Panc1 (cell line): ENCODE data around the gene PDZD2. TPM values are rescaled to one million over a fixed set of nuclear protein-coding genes. Genes with fewer than 3 reads are reported as not detected.
"Not testable (repeated sequence)": the region's sequence is repeated elsewhere in the genome, so short reads cannot be mapped to it uniquely, and the experiment has no call there.

ENCODE experiments used
- ATAC-seq: fragments of 200-7000 bp; cut with Tn5 transposase; 2 replicates; pipeline ENCODE4 v1.9.1; 2020; ENCODE audit warnings: mild to moderate bottlenecking, moderate library complexity
- BruUV-seq: library from RNA; stranded (reverse); fragments of 400-500 nt; replicated peaks from 2 replicates; lab custom pipeline; 2021; lab: Mats Ljungman, UMichigan
- CTCF ChIA-PET: fragments of 300-600 bp; sonication (Branson Sonifier 250); formaldehyde crosslinking; loops from one replicate; lab custom pipeline; 2022; ENCODE audit warnings: antibody characterized with exemption; lab: Charles Lee
- POLR2A ChIA-PET: fragments of 300-600 bp; sonication (Branson Sonifier 250); formaldehyde crosslinking; loops from one replicate; lab custom pipeline; 2022; ENCODE audit warnings: antibody characterized with exemption; lab: Charles Lee
- DNase-seq: peaks from one replicate; pipeline ENCODE4 v3.0.0-alpha.2; 2010; ENCODE audit warnings: low read depth, low spot score
- H3K27ac ChIP-seq: 2 replicates; pipeline ENCODE4 v1.5.1; 2011; ENCODE audit warnings: mild to moderate bottlenecking, low read length, inconsistent platforms
- H3K27me3 ChIP-seq: fragments of 200-500 bp; sonication (Bioruptor generic); 2 replicates; pipeline ENCODE4 v1.6.0; 2014; ENCODE audit warnings: low read length, inconsistent platforms; ENCODE audit not compliant: control insufficient read depth, insufficient read depth
- H3K36me3 ChIP-seq: fragments of 200-500 bp; sonication (Bioruptor generic); 2 replicates; pipeline ENCODE4 v1.5.1; 2014; ENCODE audit warnings: inconsistent platforms, mild to moderate bottlenecking, low read length, moderate library complexity; ENCODE audit not compliant: control insufficient read depth, insufficient read depth
- H3K4me1 ChIP-seq: 2 replicates; pipeline ENCODE4 v1.5.1; 2011; ENCODE audit warnings: inconsistent platforms, mild to moderate bottlenecking, low read length, moderate library complexity; ENCODE audit not compliant: control insufficient read depth, insufficient read depth
- H3K4me3 ChIP-seq, 2 experiments: 2 replicates each; pipeline ENCODE4 v1.5.1; 2011 to 2012; ENCODE audit warnings: low read depth in 2 of 2, low read length in 2 of 2, mild to moderate bottlenecking in 2 of 2, inconsistent platforms in 1 of 2, moderate library complexity in 1 of 2
- H3K9me3 ChIP-seq: fragments of 200-500 bp; sonication (Bioruptor generic); 2 replicates; pipeline ENCODE4 v1.5.1; 2014; ENCODE audit warnings: low read depth, mild to moderate bottlenecking, inconsistent platforms, low read length, moderate library complexity; ENCODE audit not compliant: control insufficient read depth, insufficient read depth
- CTCF ChIP-seq: fragments of 450-650 bp; IDR thresholded peaks from 2 replicates; pipeline ENCODE4 v1.5.1; 2017; ENCODE audit warnings: mild to moderate bottlenecking
- POLR2AphosphoS5 ChIP-seq: IDR thresholded peaks from 2 replicates; pipeline ENCODE4 v1.6.1; 2012; ENCODE audit warnings: mild to moderate bottlenecking, low read depth, low read length, moderate library complexity
- REST ChIP-seq, 2 experiments: IDR thresholded peaks; 2 replicates each; pipeline ENCODE4 v1.6.1; 2011 to 2012; ENCODE audit warnings: low read depth in 2 of 2, control low read depth in 1 of 2, low read length in 1 of 2, mild to moderate bottlenecking in 1 of 2, moderate library complexity in 1 of 2; ENCODE audit not compliant: insufficient read depth in 1 of 2
- SIN3A ChIP-seq: IDR thresholded peaks from 2 replicates; pipeline ENCODE4 v1.6.1; 2012; ENCODE audit warnings: low read depth, mild to moderate bottlenecking, low read length, moderate library complexity, borderline replicate concordance; ENCODE audit not compliant: insufficient read depth
- TCF7L2 ChIP-seq: IDR thresholded peaks from 2 replicates; pipeline ENCODE4 v1.6.1; 2011; ENCODE audit warnings: mild to moderate bottlenecking, low read depth, low read length, inconsistent platforms
- in situ Hi-C: cut with HindIII; loops from 2 replicates; pipeline ENCODE4 v1.10.0; 2016; ENCODE audit warnings: low sequenced_read_pairs, low pct_unique_long_range_greater_than_20kb
- intact Hi-C: fragments of 100-400 bp; cut with micrococcal nuclease; formaldehyde crosslinking; loops from one replicate; pipeline ENCODE4 v1.10.0; 2022; ENCODE audit not compliant: unreplicated experiment
- total RNA-seq: library from RNA; stranded (reverse); gene quantifications from one replicate; pipeline ENCODE4 v1.2.1, GENCODE V29; 2021; ENCODE audit not compliant: unreplicated experiment

Gene PDZD2
- total RNA-seq, 1 experiment from 2014 or later: 0.10 TPM

GRCh38 chr5:31771500-31771899, 132.6 kb downstream of the PDZD2 start:
- ATAC-seq (no peak), DNase-seq (no peak)
- BruUV-seq: no TSS peak
- no peak for TF ChIP-seq TCF7L2
- TF ChIP-seq REST (IDR thresholded peaks at IDR 0.05; ENCODE audit: insufficient read depth in 1 of 2, low read depth in 2 of 2, low read length in 1 of 2): no peak
- no peak for TF ChIP-seq POLR2AphosphoS5
- TF ChIP-seq CTCF: no peak
- TF ChIP-seq SIN3A: no peak
- ChIA-PET POLR2A (interaction anchor here (0.6 kb wide), 1 partner anchor 39 kb away, joined by 3 read pairs; no protein-coding TSS in a partner anchor), CTCF (no interaction called here)
- intact Hi-C loops: no loop called here
- Histone ChIP-seq H3K9me3 (no peaks in the 10 kb centered on the region), H3K4me1 (no peaks in the 10 kb centered on the region), H3K36me3 (no peaks in the 10 kb centered on the region), H3K27ac (no peak overlapping the region), H3K27me3 (peaks cover 10% of the 10 kb centered on the region), H3K4me3 (no peak overlapping the region)
- in situ Hi-C loops: no loop called here

GRCh38 chr5:31776294-31776693, 137.4 kb downstream of the PDZD2 start:
- POLR2A ChIA-PET, in situ Hi-C loops, DNase-seq, H3K4me1 ChIP-seq, H3K9me3 ChIP-seq, CTCF ChIA-PET, H3K27ac ChIP-seq, H3K4me3 ChIP-seq, H3K27me3 ChIP-seq, BruUV-seq, H3K36me3 ChIP-seq, intact Hi-C loops, ATAC-seq: not testable (repeated sequence)

GRCh38 chr5:31776976-31777651, 138.2 kb downstream of the PDZD2 start:
- in situ Hi-C loops: no loop called here
- ATAC-seq (no peak), DNase-seq (no peak)
- Histone ChIP-seq H3K27ac (no peak overlapping the region), H3K4me3 (no peak overlapping the region), H3K4me1 (no peaks in the 10 kb centered on the region), H3K36me3 (no peaks in the 10 kb centered on the region), H3K27me3 (peaks cover 7% of the 10 kb centered on the region; the same call in 1 of the 2 replicates), H3K9me3 (no peaks in the 10 kb centered on the region)
- ChIA-PET POLR2A (no interaction called here), CTCF (no interaction called here)
- TF ChIP-seq TCF7L2 (no peak), POLR2AphosphoS5 (no peak), SIN3A (no peak), CTCF (no peak), REST (IDR thresholded peaks at IDR 0.05; ENCODE audit: insufficient read depth in 1 of 2, low read depth in 2 of 2, low read length in 1 of 2) (no peak)
- no TSS peak for BruUV-seq
- intact Hi-C loops: no loop called here
